LNCaP clone FGC (cell line): Measurements from ENCODE around the gene UTS2R.
"Not testable (repeated sequence)": the region's sequence is repeated elsewhere in the genome, so short reads cannot be mapped to it uniquely, and the experiment has no call there.

Source experiments
- DNase-seq: peaks from one replicate; pipeline ENCODE4 v3.0.0-alpha.2; 2011; ENCODE audit warnings: low read depth
- H3K4me3 ChIP-seq: 2 replicates; pipeline ENCODE4 v1.5.1; 2011; ENCODE audit warnings: mild to moderate bottlenecking, low read depth, low read length, control low read depth
- TF ChIP-seq, protein P1 (sequence below): IDR thresholded peaks from 2 replicates; pipeline ENCODE4 v1.5.1; 2012; ENCODE audit warnings: mild to moderate bottlenecking; ENCODE audit not compliant: control insufficient read depth, insufficient read depth; ENCODE audit errors: extremely low read depth

The UTS2R gene

DNA sequence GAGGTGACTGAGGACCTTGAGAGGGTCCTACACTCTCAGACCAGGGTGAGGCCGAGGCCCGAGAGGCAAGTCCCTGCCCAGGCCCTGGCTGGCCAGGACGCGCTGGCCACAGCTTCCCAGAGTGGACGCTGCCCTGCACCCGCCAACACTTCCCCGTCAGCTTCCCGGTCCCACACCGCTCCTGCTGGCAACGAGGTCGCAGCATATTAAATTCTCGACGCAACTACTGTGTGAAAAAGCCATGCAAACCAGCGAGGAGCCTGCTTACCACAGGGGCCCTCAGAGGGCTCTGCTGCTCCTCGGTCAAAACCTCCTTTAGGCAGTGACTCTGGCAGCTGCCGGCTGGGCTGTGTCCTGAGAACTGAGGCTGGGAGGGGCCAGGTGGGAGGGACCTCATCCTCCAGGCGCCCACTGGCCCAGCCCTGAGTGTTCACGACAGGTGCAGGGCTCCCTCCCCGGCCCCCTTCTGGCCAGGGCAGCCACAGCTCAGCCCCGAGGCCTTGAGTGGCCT is 14.7 kb upstream of the UTS2R start:
- no peak for DNase-seq
- H3K4me3 ChIP-seq: no peak overlapping the region
- TF ChIP-seq, protein P1, sequence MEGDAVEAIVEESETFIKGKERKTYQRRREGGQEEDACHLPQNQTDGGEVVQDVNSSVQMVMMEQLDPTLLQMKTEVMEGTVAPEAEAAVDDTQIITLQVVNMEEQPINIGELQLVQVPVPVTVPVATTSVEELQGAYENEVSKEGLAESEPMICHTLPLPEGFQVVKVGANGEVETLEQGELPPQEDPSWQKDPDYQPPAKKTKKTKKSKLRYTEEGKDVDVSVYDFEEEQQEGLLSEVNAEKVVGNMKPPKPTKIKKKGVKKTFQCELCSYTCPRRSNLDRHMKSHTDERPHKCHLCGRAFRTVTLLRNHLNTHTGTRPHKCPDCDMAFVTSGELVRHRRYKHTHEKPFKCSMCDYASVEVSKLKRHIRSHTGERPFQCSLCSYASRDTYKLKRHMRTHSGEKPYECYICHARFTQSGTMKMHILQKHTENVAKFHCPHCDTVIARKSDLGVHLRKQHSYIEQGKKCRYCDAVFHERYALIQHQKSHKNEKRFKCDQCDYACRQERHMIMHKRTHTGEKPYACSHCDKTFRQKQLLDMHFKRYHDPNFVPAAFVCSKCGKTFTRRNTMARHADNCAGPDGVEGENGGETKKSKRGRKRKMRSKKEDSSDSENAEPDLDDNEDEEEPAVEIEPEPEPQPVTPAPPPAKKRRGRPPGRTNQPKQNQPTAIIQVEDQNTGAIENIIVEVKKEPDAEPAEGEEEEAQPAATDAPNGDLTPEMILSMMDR: no peak

DNA sequence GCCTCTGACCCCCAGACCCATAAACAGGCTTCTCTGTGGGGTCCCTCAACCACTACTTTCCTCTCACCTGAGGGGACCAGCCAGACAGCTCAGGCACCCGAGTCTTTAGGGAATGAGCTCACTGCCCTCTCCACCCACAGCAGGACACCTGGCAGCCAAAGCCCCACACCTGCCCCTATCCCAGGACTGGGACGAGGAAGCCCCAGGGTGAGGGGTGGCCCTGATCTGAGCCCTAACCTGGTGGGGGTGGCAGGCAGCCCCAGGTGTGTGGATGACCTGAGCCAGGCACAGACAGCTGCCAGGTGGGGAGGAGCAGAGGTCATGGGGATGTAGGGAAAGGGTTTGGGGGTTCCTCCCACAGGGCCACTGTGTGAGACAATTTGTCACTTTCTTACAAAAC is 14.2 kb upstream of the UTS2R start:
- no peak for DNase-seq
- no peak overlapping the region for H3K4me3 ChIP-seq
- TF ChIP-seq, protein P1: no peak

DNA sequence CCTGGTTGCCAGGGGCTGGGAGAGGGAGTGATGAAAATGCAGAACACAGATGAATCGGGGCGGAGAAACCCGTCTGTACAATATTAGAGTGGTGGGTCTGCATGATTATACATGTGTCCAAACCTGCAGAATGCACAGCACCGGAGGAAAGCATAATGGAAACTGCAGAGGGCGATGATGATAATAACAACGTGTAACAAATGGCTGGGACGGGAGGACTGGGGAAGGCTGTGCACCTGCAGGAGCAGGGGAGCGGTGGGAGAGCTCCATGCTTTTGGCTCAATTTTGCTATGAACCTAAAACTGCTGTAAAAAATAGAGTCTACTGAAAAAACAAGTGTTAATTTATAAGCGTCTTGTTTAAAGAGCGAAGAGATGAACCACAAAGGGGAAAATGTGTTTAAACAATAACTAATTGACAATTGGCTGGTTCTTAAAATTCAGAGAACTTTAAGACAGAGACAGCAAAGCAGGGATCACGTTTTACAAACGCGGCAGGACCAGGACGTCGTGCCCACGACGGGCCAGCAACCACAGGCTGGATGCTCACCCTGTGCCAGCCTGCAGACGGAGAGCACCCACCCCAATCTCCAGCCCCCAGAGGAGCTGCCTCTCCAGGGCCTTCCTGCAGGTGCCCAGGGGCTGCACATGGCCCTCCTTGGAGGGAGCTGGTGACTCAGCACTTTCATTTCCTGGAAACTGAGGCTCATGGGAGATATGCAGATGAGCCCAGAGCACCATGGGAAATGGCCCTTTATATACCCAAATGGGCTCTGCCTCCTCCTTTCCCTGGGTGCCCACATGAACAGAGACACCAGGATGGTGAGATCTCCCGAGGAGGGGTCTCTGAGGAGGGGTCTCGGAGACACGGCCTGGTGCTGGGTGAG is 12.9 kb upstream of the UTS2R start, which contains the start of gene TEX19:
Gene TEX19 (plus strand): TSS at position 783 of the 886 bp plus-strand sequence. CDS start 2,904 bp downstream, outside the sequence.
- TF ChIP-seq, protein P1: no peak
- H3K4me3 ChIP-seq: no peak within 1 kb of the TSS
- DNase-seq: no peak

DNA sequence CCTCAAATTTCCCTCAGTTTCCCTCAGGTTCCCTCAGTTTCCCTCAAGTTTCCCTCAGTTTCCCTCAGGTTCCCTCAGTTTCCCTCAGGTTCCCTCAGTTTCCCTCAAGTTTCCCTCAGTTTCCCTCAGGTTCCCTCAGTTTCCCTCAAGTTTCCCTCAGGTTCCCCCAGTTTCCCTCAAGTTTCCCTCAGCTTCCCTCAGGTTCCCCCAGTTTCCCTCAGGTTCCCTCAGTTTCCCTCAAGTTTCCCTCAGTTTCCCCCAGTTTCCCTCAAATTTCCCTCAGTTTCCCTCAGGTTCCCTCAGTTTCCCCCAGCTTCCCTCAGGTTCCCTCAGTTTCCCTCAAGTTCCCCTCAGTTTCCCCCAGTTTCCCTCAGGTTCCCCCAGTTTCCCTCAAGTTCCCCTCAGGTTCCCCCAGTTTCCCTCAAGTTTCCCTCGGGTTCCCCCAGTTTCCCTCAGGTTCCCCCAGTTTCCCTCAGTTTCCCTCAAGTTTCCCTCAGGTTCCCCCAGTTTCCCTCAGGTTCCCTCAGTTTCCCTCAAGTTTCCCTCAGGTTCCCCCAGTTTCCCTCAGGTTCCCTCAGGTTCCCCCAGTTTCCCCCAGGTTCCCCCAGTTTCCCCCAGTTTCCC is 12.0 kb upstream of the UTS2R start:
- DNase-seq, H3K4me3 ChIP-seq: not testable (repeated sequence)

DNA sequence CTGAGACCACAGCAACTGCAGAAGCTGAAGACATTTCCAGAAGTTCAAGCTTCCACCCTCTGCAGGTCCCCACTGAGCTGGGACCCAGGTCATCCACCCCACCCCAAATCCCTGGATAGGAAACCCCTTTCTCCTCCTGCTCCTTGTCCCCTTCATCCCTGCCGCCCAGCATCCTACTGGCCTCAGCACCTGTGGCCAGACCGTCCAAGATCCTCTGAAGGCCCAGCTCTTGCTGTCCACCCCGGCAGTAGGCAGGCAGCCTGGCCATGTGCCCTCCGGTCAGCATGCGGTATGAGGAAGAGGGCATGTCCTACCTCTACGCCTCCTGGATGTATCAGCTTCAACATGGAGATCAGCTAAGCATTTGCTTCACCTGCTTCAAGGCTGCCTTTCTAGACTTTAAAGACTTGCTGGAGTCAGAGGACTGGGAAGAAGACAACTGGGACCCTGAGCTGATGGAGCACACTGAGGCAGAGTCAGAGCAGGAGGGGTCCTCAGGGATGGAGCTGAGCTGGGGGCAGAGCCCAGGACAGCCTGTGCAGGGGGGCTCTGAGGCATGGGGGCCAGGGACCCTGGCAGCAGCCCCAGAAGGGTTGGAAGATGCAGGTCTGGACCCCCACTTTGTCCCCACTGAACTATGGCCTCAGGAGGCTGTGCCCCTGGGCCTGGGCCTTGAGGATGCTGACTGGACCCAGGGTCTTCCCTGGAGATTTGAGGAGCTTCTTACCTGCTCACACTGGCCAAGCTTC is 9.5 kb upstream of the UTS2R start:
- H3K4me3 ChIP-seq: no peak overlapping the region
- DNase-seq: no peak

DNA sequence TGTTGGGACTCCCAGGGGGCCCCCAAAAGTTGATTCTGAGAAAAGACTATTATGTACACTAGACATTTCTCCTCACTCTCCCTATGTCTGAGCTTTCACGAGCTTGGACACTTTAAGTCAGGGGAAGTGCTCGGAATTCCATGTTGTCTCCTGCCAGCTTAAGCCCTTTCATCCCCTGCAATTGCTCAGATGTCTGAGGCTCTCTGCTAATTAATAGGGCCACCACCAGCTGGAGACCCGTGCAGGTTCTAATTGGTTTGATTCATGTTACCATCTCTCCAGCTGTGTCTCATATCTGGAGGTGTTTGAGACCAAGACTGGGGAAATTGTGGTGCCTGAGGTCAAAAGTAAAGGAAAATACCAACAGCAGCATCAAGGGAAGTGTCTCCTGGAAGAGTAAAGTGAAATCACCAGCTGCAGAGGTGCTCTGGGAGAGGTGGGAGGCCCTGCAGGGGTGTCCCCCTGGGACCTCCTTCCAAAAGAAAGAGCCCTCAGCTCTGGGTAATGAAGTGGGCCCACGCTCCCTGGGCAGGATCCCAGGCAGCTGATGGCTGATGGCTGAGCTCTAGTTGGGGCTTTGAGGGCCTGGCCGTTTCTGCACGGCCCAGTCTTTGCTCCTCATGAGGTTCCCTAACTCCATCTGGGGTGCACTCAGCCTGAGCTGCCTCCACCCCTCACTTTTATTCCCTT is 5.8 kb upstream of the UTS2R start:
- no peak for DNase-seq
- no peak overlapping the region for H3K4me3 ChIP-seq
- TF ChIP-seq, protein P1: no peak

More for the DNA sequence above, 9.5 kb upstream of the UTS2R start:
- TF ChIP-seq, protein P1: no peak
